ENCODE data around the gene PSD.

Gene PSD

GRCh38 chr10:102405108-102405571 lies 13.4 kb downstream of the PSD start:
- no peak overlapping the region for H3K4me3 ChIP-seq (ENCODE audit: low read length, poor library complexity, severe bottlenecking)
- H3K27me3 ChIP-seq (ENCODE audit: insufficient read depth, low read length, poor library complexity, severe bottlenecking): peaks cover 14% of the 10 kb centered on the region
- no peaks in the 10 kb centered on the region for H4K20me1 ChIP-seq (ENCODE audit: insufficient read depth, low read length, poor library complexity, severe bottlenecking)
- no peaks in the 10 kb centered on the region for H3K79me2 ChIP-seq (ENCODE audit: insufficient read depth, low read length)
- TF ChIP-seq CTCF (conservative IDR thresholded peaks at IDR 0.05; ENCODE audit: low read length): no peak
- TF ChIP-seq EZH2phosphoT487 (IDR thresholded peaks at IDR 0.05; ENCODE audit: borderline replicate concordance): no peak
- H3F3A ChIP-seq (ENCODE audit: low read depth): no peaks in the 10 kb centered on the region
- no peak overlapping the region for H3K9ac ChIP-seq (ENCODE audit: low read depth, low read length, poor library complexity, severe bottlenecking)
- H2AFZ ChIP-seq (ENCODE audit: low read length): no peak overlapping the region
- no peak overlapping the region for H3K4me2 ChIP-seq (ENCODE audit: low read depth, low read length, poor library complexity, severe bottlenecking)
- no peaks in the 10 kb centered on the region for H3K4me1 ChIP-seq (ENCODE audit: insufficient read depth, low read length, poor library complexity, severe bottlenecking)
- H3K9me3 ChIP-seq (ENCODE audit: insufficient read depth, low read depth, low read length): no peaks in the 10 kb centered on the region
- peaks cover 3% of the 10 kb centered on the region; the same call in 1 of the 2 replicates for H3K36me3 ChIP-seq (ENCODE audit: insufficient read depth, low read length)
- no peaks in the 10 kb centered on the region for H3K9me2 ChIP-seq (replicated peaks; ENCODE audit: low read depth, low read length)

GRCh38 chr10:102404361-102405107 lies 14.1 kb downstream of the PSD start:
- no peaks in the 10 kb centered on the region for H4K20me1 ChIP-seq (ENCODE audit: insufficient read depth, low read length, poor library complexity, severe bottlenecking)
- no peak overlapping the region for H3K4me3 ChIP-seq (ENCODE audit: low read length, poor library complexity, severe bottlenecking)
- H3K9me2 ChIP-seq (replicated peaks; ENCODE audit: low read depth, low read length): no peaks in the 10 kb centered on the region
- H2AFZ ChIP-seq (ENCODE audit: low read length): no peak overlapping the region
- peaks cover 3% of the 10 kb centered on the region; the same call in 1 of the 2 replicates for H3K36me3 ChIP-seq (ENCODE audit: insufficient read depth, low read length)
- H3K4me2 ChIP-seq (ENCODE audit: low read depth, low read length, poor library complexity, severe bottlenecking): no peak overlapping the region
- H3K27me3 ChIP-seq (ENCODE audit: insufficient read depth, low read length, poor library complexity, severe bottlenecking): peaks cover 8% of the 10 kb centered on the region
- H3K9ac ChIP-seq (ENCODE audit: low read depth, low read length, poor library complexity, severe bottlenecking): no peak overlapping the region
- TF ChIP-seq EZH2phosphoT487 (IDR thresholded peaks at IDR 0.05; ENCODE audit: borderline replicate concordance): no peak
- TF ChIP-seq CTCF (conservative IDR thresholded peaks at IDR 0.05; ENCODE audit: low read length): no peak
- no peaks in the 10 kb centered on the region for H3K9me3 ChIP-seq (ENCODE audit: insufficient read depth, low read depth, low read length)
- H3K79me2 ChIP-seq (ENCODE audit: insufficient read depth, low read length): no peaks in the 10 kb centered on the region
- H3K4me1 ChIP-seq (ENCODE audit: insufficient read depth, low read length, poor library complexity, severe bottlenecking): peaks cover 5% of the 10 kb centered on the region
- no peaks in the 10 kb centered on the region for H3F3A ChIP-seq (ENCODE audit: low read depth)

- no peaks in the 10 kb centered on the region for H3K9me3 ChIP-seq (ENCODE audit: insufficient read depth, low read depth, low read length)
- H2AFZ ChIP-seq (ENCODE audit: low read length): no peak overlapping the region
- no peaks in the 10 kb centered on the region for H4K20me1 ChIP-seq (ENCODE audit: insufficient read depth, low read length, poor library complexity, severe bottlenecking)
- H3K36me3 ChIP-seq (ENCODE audit: insufficient read depth, low read length): peaks cover 3% of the 10 kb centered on the region; the same call in 1 of the 2 replicates
- H3K79me2 ChIP-seq (ENCODE audit: insufficient read depth, low read length): no peaks in the 10 kb centered on the region
- no peaks in the 10 kb centered on the region for H3K27me3 ChIP-seq (ENCODE audit: insufficient read depth, low read length, poor library complexity, severe bottlenecking)
- H3K9ac ChIP-seq (ENCODE audit: low read depth, low read length, poor library complexity, severe bottlenecking): no peak overlapping the region
- no peak overlapping the region for H3K4me3 ChIP-seq (ENCODE audit: low read length, poor library complexity, severe bottlenecking)
- TF ChIP-seq CTCF (conservative IDR thresholded peaks at IDR 0.05; ENCODE audit: low read length): no peak
- TF ChIP-seq EZH2phosphoT487 (IDR thresholded peaks at IDR 0.05; ENCODE audit: borderline replicate concordance): no peak
- H3K4me2 ChIP-seq (ENCODE audit: low read depth, low read length, poor library complexity, severe bottlenecking): no peak overlapping the region
- no peaks in the 10 kb centered on the region for H3F3A ChIP-seq (ENCODE audit: low read depth)
- H3K4me1 ChIP-seq (ENCODE audit: insufficient read depth, low read length, poor library complexity, severe bottlenecking): peaks cover 5% of the 10 kb centered on the region
- no peaks in the 10 kb centered on the region for H3K9me2 ChIP-seq (replicated peaks; ENCODE audit: low read depth, low read length)
Measured at GRCh38 chr10:102403115-102403514, 15.5 kb downstream of the PSD start.
